WTC11 (cell line): ENCODE measurements around the gene MIER2. TPM values are rescaled to one million over a fixed set of nuclear protein-coding genes. Genes with fewer than 3 reads are reported as not detected.

Experiments used
- ATAC-seq: fragments of 200-7000 bp; cut with Tn5 transposase; 2 replicates; pipeline ENCODE4 v1.10.0; 2021; ENCODE audit warnings: mild to moderate bottlenecking, moderate library complexity
- CTCF ChIA-PET: fragments of 300-600 bp; sonication (Branson Sonifier 250); formaldehyde crosslinking; loops from one replicate; lab custom pipeline; 2021; ENCODE audit warnings: antibody characterized with exemption; lab: Charles Lee
- POLR2A ChIA-PET: fragments of 350-600 bp; sonication (Branson Sonifier 250); formaldehyde crosslinking; loops from one replicate; lab custom pipeline; 2021; ENCODE audit warnings: antibody characterized with exemption; lab: Charles Lee
- DNase-seq: peaks from one replicate; pipeline ENCODE4 v3.0.0; 2021; ENCODE audit warnings: low spot score
- H3K27ac Mint-ChIP-seq: 2 replicates; pipeline ENCODE4 v1.8.0; 2021; ENCODE audit warnings: mixed read lengths
- H3K27me3 Mint-ChIP-seq: 2 replicates; pipeline ENCODE4 v1.8.0; 2021; ENCODE audit warnings: low read depth, mild to moderate bottlenecking, moderate library complexity, mixed read lengths
- H3K36me3 Mint-ChIP-seq: 2 replicates; pipeline ENCODE4 v1.8.0; 2021; ENCODE audit warnings: mixed read lengths
- H3K4me1 Mint-ChIP-seq: 2 replicates; pipeline ENCODE4 v1.8.0; 2022; ENCODE audit warnings: mixed read lengths
- H3K4me3 Mint-ChIP-seq: 2 replicates; pipeline ENCODE4 v1.8.0; 2021; ENCODE audit warnings: mild to moderate bottlenecking, moderate library complexity, mixed read lengths
- H3K9me3 Mint-ChIP-seq: 2 replicates; pipeline ENCODE4 v1.8.0; 2021; ENCODE audit warnings: mixed read lengths
- ATF1 ChIP-seq: sonication (generic); formaldehyde crosslinking; IDR thresholded peaks from 2 replicates; pipeline ENCODE4 v1.8.1; 2023; ENCODE audit warnings: mild to moderate bottlenecking, moderate library complexity, missing genetic modification reagents
- CBFB ChIP-seq: sonication (generic); formaldehyde crosslinking; IDR thresholded peaks from 2 replicates; pipeline ENCODE4 v1.8.1; 2022; ENCODE audit warnings: mild to moderate bottlenecking, low read depth, missing genetic modification reagents
- CREM ChIP-seq: sonication (generic); formaldehyde crosslinking; IDR thresholded peaks from 2 replicates; pipeline ENCODE4 v1.8.1; 2022; ENCODE audit warnings: mild to moderate bottlenecking, missing genetic modification reagents, moderate library complexity
- EMX1 ChIP-seq: fragments of 250-450 bp; sonication (Bioruptor Pico); IDR thresholded peaks from 2 replicates; pipeline ENCODE4 v1.8.0; 2021; ENCODE audit warnings: mild to moderate bottlenecking
- FOXJ3 ChIP-seq: sonication (generic); formaldehyde crosslinking; IDR thresholded peaks from 2 replicates; pipeline ENCODE4 v1.9.0; 2021; ENCODE audit warnings: missing genetic modification reagents, mild to moderate bottlenecking, borderline replicate concordance
- FOXP1 ChIP-seq: sonication (generic); formaldehyde crosslinking; IDR thresholded peaks from 2 replicates; pipeline ENCODE4 v1.8.0; 2022; ENCODE audit warnings: missing genetic modification reagents, mild to moderate bottlenecking, moderate library complexity, borderline replicate concordance
- JUN ChIP-seq: sonication (generic); formaldehyde crosslinking; IDR thresholded peaks from 2 replicates; pipeline ENCODE4 v1.8.0; 2023; ENCODE audit warnings: mild to moderate bottlenecking, missing genetic modification reagents
- KAT7 ChIP-seq: sonication (generic); formaldehyde crosslinking; IDR thresholded peaks from 2 replicates; pipeline ENCODE4 v1.8.1; 2023; ENCODE audit warnings: missing genetic modification reagents, mild to moderate bottlenecking, borderline replicate concordance
- MXD4 ChIP-seq: fragments of 250-450 bp; sonication (Bioruptor Pico); IDR thresholded peaks from 2 replicates; pipeline ENCODE4 v1.8.0; 2021; ENCODE audit warnings: mild to moderate bottlenecking, moderate library complexity, borderline replicate concordance
- OVOL2 ChIP-seq: fragments of 250-450 bp; sonication (Bioruptor Pico); IDR thresholded peaks from 2 replicates; pipeline ENCODE4 v1.9.0; 2021; ENCODE audit warnings: mild to moderate bottlenecking, borderline replicate concordance
- PRRX2 ChIP-seq: fragments of 250-450 bp; sonication (Bioruptor Pico); IDR thresholded peaks from 2 replicates; pipeline ENCODE4 v1.8.0; 2021; ENCODE audit warnings: mild to moderate bottlenecking
- RELA ChIP-seq: sonication (generic); formaldehyde crosslinking; IDR thresholded peaks from 2 replicates; pipeline ENCODE4 v1.8.1; 2022; ENCODE audit warnings: missing genetic modification reagents, mild to moderate bottlenecking, borderline replicate concordance
- SP1 ChIP-seq: sonication (generic); formaldehyde crosslinking; conservative IDR thresholded peaks from 2 replicates; pipeline ENCODE4 v1.8.1; 2022; ENCODE audit warnings: missing genetic modification reagents
- TEAD4 ChIP-seq: sonication (generic); formaldehyde crosslinking; IDR thresholded peaks from 2 replicates; pipeline ENCODE4 v1.8.0; 2022; ENCODE audit warnings: mild to moderate bottlenecking, missing genetic modification reagents
- TP53 ChIP-seq: sonication (generic); formaldehyde crosslinking; IDR thresholded peaks from 2 replicates; pipeline ENCODE4 v1.8.1; 2023; ENCODE audit warnings: mild to moderate bottlenecking, missing genetic modification reagents
- ZNF232 ChIP-seq: sonication (generic); formaldehyde crosslinking; IDR thresholded peaks from 2 replicates; pipeline ENCODE4 v1.8.0; 2022; ENCODE audit warnings: mild to moderate bottlenecking, missing genetic modification reagents
- ZNF396 ChIP-seq: fragments of 250-450 bp; sonication (Bioruptor Pico); IDR thresholded peaks from 2 replicates; pipeline ENCODE4 v1.8.0; 2021; ENCODE audit warnings: mild to moderate bottlenecking, moderate library complexity, borderline replicate concordance
- ZNF671 ChIP-seq: fragments of 250-450 bp; sonication (Bioruptor Pico); IDR thresholded peaks from 2 replicates; pipeline ENCODE4 v1.8.0; 2021; ENCODE audit warnings: mild to moderate bottlenecking
- total RNA-seq: library from RNA; stranded (reverse); gene quantifications from 3 replicates; pipeline ENCODE4 v1.2.3, GENCODE V29; 2021
- TF ChIP-seq, protein P1 (sequence below): fragments of 250-450 bp; sonication (Bioruptor Pico); IDR thresholded peaks from 2 replicates; pipeline ENCODE4 v1.9.0; 2021; ENCODE audit warnings: moderate library complexity, mild to moderate bottlenecking, inconsistent platforms, borderline replicate concordance
- TF ChIP-seq, protein P2 (sequence below): sonication (generic); formaldehyde crosslinking; IDR thresholded peaks from 2 replicates; pipeline ENCODE4 v1.8.0; 2022; ENCODE audit warnings: mild to moderate bottlenecking, missing genetic modification reagents
- TF ChIP-seq, protein P3 (sequence below): sonication (generic); formaldehyde crosslinking; IDR thresholded peaks from 2 replicates; pipeline ENCODE4 v1.8.0; 2023; ENCODE audit warnings: missing genetic modification reagents
- TF ChIP-seq, protein P4 (sequence below): fragments of 250-450 bp; sonication (Bioruptor Pico); conservative IDR thresholded peaks from 2 replicates; pipeline ENCODE4 v1.9.0; 2021; ENCODE audit warnings: mild to moderate bottlenecking
- TF ChIP-seq, protein P5 (sequence below): sonication (generic); formaldehyde crosslinking; IDR thresholded peaks from 2 replicates; pipeline ENCODE4 v1.8.1; 2022; ENCODE audit warnings: mild to moderate bottlenecking, moderate library complexity, missing genetic modification reagents
- TF ChIP-seq, protein P6 (sequence below): sonication (generic); formaldehyde crosslinking; conservative IDR thresholded peaks from 2 replicates; pipeline ENCODE4 v1.8.1; 2022; ENCODE audit warnings: mild to moderate bottlenecking, missing genetic modification reagents
- TF ChIP-seq, protein P7 (sequence below): fragments of 250-450 bp; sonication (Bioruptor Pico); IDR thresholded peaks from 2 replicates; pipeline ENCODE4 v2.1.2; 2022; ENCODE audit warnings: mild to moderate bottlenecking, moderate library complexity

The MIER2 gene
- total RNA-seq, 1 experiment from 2014 or later, result 56.3 TPM

DNA sequence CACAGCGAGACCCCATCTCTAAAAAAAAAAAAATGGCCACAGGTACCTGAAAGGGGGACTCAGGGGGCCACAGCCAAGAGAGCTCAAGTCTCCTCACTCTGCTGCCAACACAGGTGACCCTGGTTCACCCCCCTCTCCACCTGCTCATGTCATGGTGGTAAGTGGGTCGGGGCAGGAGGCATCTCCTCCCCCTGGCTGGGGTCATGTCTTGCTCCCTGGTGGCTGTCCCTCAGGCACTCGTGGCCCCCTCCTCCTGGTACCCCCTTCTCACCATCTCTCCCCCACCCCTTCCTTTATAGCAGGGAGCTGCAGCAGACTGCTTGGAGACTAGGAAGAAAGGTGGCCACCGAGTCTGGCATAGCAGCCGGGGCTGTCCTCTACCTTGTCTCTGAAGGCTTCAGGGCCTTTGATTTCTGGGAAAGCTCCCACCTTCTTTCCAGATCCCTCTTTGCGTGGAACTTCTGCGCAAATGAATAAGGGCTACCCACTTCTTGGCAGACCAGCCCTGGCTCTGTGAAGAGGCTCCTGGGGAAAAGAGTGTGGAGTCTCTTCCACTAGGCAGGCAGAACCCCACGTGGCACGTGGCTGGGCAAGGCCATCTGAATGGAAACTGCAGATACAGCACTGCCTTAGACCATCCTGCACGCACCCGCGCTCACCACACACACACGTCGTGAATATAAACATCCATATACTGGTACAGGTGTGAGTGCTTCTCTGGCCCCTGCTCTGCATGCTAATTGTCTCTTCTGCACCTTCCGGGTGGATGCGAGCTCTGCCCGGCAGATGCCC, 20.1 kb upstream of the MIER2 start:
- POLR2A ChIA-PET, result no interaction called here
- CTCF ChIA-PET, result interaction anchor here (0.9 to 1.9 kb wide), 2 partner anchors 20 to 131 kb away, joined by 3 to 5 read pairs; no protein-coding TSS in a partner anchor
- Mint-ChIP-seq H3K4me1 (no peaks in the 10 kb centered on the region), H3K27me3 (no peaks in the 10 kb centered on the region; the same call in 1 of the 2 replicates), H3K36me3 (no peaks in the 10 kb centered on the region), H3K4me3 (no peak overlapping the region), H3K9me3 (peaks cover 3% of the 10 kb centered on the region; the same call in 1 of the 2 replicates), H3K27ac (no peak overlapping the region)
- DNase-seq, result no peak
- no peak for TF ChIP-seq PRRX2 (CRISPR knock-in tag)
- TF ChIP-seq, protein P1, sequence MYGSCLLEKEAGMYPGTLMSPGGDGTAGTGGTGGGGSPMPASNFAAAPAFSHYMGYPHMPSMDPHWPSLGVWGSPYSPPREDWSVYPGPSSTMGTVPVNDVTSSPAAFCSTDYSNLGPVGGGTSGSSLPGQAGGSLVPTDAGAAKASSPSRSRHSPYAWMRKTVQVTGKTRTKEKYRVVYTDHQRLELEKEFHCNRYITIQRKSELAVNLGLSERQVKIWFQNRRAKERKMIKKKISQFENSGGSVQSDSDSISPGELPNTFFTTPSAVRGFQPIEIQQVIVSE, result no peak
- no peak for TF ChIP-seq ZNF232 (CRISPR knock-in tag)
- no peak for TF ChIP-seq TEAD4 (CRISPR knock-in tag)
- no peak for TF ChIP-seq RELA
- TF ChIP-seq, protein P2, sequence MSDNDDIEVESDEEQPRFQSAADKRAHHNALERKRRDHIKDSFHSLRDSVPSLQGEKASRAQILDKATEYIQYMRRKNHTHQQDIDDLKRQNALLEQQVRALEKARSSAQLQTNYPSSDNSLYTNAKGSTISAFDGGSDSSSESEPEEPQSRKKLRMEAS, result no peak
- TF ChIP-seq ZNF396 (CRISPR knock-in tag), result no peak
- TF ChIP-seq TP53 (CRISPR knock-in tag), result no peak
- TF ChIP-seq EMX1 (CRISPR knock-in tag), result no peak
- TF ChIP-seq, protein P3, sequence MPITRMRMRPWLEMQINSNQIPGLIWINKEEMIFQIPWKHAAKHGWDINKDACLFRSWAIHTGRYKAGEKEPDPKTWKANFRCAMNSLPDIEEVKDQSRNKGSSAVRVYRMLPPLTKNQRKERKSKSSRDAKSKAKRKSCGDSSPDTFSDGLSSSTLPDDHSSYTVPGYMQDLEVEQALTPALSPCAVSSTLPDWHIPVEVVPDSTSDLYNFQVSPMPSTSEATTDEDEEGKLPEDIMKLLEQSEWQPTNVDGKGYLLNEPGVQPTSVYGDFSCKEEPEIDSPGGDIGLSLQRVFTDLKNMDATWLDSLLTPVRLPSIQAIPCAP, result no peak
- no peak for TF ChIP-seq CBFB (CRISPR knock-in tag)
- TF ChIP-seq, protein P4, sequence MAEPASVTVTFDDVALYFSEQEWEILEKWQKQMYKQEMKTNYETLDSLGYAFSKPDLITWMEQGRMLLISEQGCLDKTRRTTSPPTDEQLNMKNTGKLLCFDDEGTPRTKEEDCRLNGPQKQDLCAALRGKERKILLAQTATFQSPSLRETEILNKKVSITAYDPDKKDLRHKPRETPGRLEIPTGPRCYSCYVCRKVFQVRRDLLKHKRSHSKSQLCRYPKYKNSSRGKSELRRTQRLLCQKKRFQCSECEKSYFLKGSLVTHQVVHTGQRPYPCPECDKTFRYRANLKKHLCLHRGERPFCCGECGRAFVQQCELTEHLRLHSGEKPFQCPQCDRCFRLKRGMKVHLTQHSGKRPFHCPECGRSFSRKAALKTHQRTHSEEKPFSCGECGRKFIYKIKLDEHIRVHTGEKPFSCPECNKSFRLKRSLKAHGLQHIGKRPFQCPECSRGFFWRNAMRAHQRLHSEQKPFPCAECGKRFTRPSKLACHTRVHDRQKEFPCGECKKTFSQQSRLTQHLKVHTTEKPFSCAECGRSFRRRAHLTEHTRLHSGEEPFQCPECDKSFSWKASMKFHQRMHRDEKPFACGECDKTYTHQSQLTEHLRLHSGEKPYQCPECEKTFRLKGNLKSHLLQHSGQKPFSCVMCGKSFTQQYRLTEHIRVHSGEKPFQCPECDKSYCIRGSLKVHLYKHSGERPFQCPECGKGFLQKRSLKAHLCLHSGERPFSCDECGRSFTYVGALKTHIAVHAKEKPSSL (CRISPR knock-in tag), result no peak
- TF ChIP-seq OVOL2 (CRISPR knock-in tag), result no peak
- TF ChIP-seq, protein P5, sequence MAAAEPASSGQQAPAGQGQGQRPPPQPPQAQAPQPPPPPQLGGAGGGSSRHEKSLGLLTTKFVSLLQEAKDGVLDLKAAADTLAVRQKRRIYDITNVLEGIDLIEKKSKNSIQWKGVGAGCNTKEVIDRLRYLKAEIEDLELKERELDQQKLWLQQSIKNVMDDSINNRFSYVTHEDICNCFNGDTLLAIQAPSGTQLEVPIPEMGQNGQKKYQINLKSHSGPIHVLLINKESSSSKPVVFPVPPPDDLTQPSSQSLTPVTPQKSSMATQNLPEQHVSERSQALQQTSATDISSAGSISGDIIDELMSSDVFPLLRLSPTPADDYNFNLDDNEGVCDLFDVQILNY (CRISPR knock-in tag), result no peak
- TF ChIP-seq KAT7 (CRISPR knock-in tag), result no peak
- TF ChIP-seq FOXJ3 (CRISPR knock-in tag), result no peak
- TF ChIP-seq JUN, result no peak
- ATAC-seq, result no peak

DNA sequence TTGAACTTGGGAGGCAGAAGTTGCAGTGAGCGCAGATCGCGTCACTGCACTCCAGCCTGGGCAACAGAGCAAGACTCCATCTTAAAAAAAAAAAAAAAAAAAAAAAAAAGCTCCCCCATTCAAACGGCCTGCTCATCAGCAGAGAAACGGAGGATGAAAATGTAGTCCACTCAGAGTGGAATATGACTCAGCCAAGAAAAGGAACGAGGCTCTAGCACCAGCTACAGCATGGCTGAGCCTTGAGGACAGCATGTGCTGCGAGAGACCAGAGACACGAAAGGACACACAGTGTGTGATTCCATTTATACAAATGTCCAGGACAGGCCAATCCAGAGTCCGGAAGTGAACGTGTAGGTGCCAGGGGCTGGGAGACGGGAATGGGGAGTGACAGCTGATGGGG, 18.1 kb upstream of the MIER2 start:
- H3K36me3 Mint-ChIP-seq, result no peaks in the 10 kb centered on the region
- H3K27ac Mint-ChIP-seq, result no peak overlapping the region
- DNase-seq (no peak), ATAC-seq (no peak)
- H3K9me3 Mint-ChIP-seq, result peaks cover 3% of the 10 kb centered on the region; the same call in 1 of the 2 replicates
- no peaks in the 10 kb centered on the region for H3K4me1 Mint-ChIP-seq
- POLR2A ChIA-PET, result no interaction called here
- CTCF ChIA-PET, result interaction anchor here (1.1 kb wide), 1 partner anchor 52 kb away, joined by 3 read pairs; no protein-coding TSS in a partner anchor
- peaks cover 6% of the 10 kb centered on the region for H3K27me3 Mint-ChIP-seq
- no peak for TF ChIP-seq SP1
- TF ChIP-seq MXD4 (CRISPR knock-in tag), result no peak
- TF ChIP-seq ATF1 (CRISPR knock-in tag), result no peak
- TF ChIP-seq, protein P6, sequence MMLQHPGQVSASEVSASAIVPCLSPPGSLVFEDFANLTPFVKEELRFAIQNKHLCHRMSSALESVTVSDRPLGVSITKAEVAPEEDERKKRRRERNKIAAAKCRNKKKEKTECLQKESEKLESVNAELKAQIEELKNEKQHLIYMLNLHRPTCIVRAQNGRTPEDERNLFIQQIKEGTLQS (CRISPR knock-in tag), result no peak
- no peak for TF ChIP-seq FOXP1 (CRISPR knock-in tag)
- TF ChIP-seq, protein P7, sequence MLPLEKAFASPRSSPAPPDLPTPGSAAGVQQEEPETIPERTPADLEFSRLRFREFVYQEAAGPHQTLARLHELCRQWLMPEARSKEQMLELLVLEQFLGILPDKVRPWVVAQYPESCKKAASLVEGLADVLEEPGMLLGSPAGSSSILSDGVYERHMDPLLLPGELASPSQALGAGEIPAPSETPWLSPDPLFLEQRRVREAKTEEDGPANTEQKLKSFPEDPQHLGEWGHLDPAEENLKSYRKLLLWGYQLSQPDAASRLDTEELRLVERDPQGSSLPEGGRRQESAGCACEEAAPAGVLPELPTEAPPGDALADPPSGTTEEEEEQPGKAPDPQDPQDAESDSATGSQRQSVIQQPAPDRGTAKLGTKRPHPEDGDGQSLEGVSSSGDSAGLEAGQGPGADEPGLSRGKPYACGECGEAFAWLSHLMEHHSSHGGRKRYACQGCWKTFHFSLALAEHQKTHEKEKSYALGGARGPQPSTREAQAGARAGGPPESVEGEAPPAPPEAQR, result no peak
- TF ChIP-seq CREM (CRISPR knock-in tag), result no peak
- no peak for TF ChIP-seq KAT7 (CRISPR knock-in tag)
- no peak for TF ChIP-seq ZNF671 (CRISPR knock-in tag)
- H3K4me3 Mint-ChIP-seq, result no peak overlapping the region
